ENCODE results near the gene UPB1. TPM values are rescaled to one million over a fixed set of nuclear protein-coding genes. Genes with fewer than 3 reads are reported as not detected.

The UPB1 gene
- total RNA-seq, 2 donors from 2014 or later, result 0.52 TPM; not detected in 1

- 92 to 95% methylated on average over 2 of the region's 2 CpGs for WGBS, 2 donors
- no peak for DNase-seq
- Histone ChIP-seq H3K27ac (no peak overlapping the region), H3K9me3 (no peaks in the 10 kb centered on the region), H3K27me3 (no peaks in the 10 kb centered on the region), H3K4me1 (no peaks in the 10 kb centered on the region), H3K4me3 (no peak overlapping the region), H3K36me3 (replicated peaks in 1 of 2; ENCODE audit: insufficient read depth in 1 of 2, low read depth in 2 of 2) (no peaks in the 10 kb centered on the region)
- TF ChIP-seq POLR2A (IDR thresholded peaks at IDR 0.05), result no peak
- no peak for TF ChIP-seq CTCF (IDR thresholded peaks at IDR 0.05)
- intact Hi-C loops (cut with DNase I), result no loop called here
- no peak for ATAC-seq
These were observed 9.4 kb downstream of the UPB1 start for GRCh38 chr22:24504540-24504939.

GRCh38 chr22:24504956-24505736 lies 10.0 kb downstream of the UPB1 start:
- Histone ChIP-seq H3K4me1 (peaks cover under 1% of the 10 kb centered on the region), H3K4me3 (no peak overlapping the region), H3K9me3 (no peaks in the 10 kb centered on the region), H3K27me3 (no peaks in the 10 kb centered on the region), H3K36me3 (replicated peaks in 1 of 2; ENCODE audit: insufficient read depth in 1 of 2, low read depth in 2 of 2) (no peaks in the 10 kb centered on the region), H3K27ac (no peak overlapping the region)
- DNase-seq, result no peak
- intact Hi-C loops (cut with DNase I), result no loop called here
- ATAC-seq, result no peak
- 87 to 89% methylated on average over 3 of the region's 3 CpGs for WGBS, 2 donors
- TF ChIP-seq POLR2A (IDR thresholded peaks at IDR 0.05), result no peak

- no peak for DNase-seq
- Histone ChIP-seq H3K4me3 (no peak overlapping the region), H3K36me3 (replicated peaks in 1 of 2; ENCODE audit: insufficient read depth in 1 of 2, low read depth in 2 of 2) (no peaks in the 10 kb centered on the region), H3K4me1 (peaks cover 17% of the 10 kb centered on the region), H3K9me3 (no peaks in the 10 kb centered on the region), H3K27me3 (no peaks in the 10 kb centered on the region), H3K27ac (no peak overlapping the region)
- WGBS, 2 donors, result 74 to 94% methylated on average over 6 of the region's 6 CpGs
- intact Hi-C loops (cut with DNase I), result no loop called here
- no peak for ATAC-seq
- no peak for TF ChIP-seq POLR2A (IDR thresholded peaks at IDR 0.05)
- no peak for TF ChIP-seq CTCF (IDR thresholded peaks at IDR 0.05)
These were observed 11.8 kb downstream of the UPB1 start for GRCh38 chr22:24506802-24507438.

GRCh38 chr22:24507716-24508115 lies 12.6 kb downstream of the UPB1 start:
- Histone ChIP-seq H3K27me3 (no peaks in the 10 kb centered on the region), H3K27ac (no peak overlapping the region), H3K4me1 (peaks cover 19% of the 10 kb centered on the region), H3K9me3 (no peaks in the 10 kb centered on the region), H3K4me3 (no peak overlapping the region), H3K36me3 (replicated peaks in 1 of 2; ENCODE audit: insufficient read depth in 1 of 2, low read depth in 2 of 2) (no peaks in the 10 kb centered on the region)
- WGBS, 2 donors, result 86 to 90% methylated on average over 7 of the region's 7 CpGs
- intact Hi-C loops (cut with DNase I), result no loop called here
- no peak for ATAC-seq
- no peak for DNase-seq
- TF ChIP-seq POLR2A (IDR thresholded peaks at IDR 0.05), result no peak
- no peak for TF ChIP-seq CTCF (IDR thresholded peaks at IDR 0.05)

- no peaks in the 10 kb centered on the region for H3K9me3 ChIP-seq
- no peaks in the 10 kb centered on the region for H3K27me3 ChIP-seq
- no peak overlapping the region for H3K4me3 ChIP-seq
- no peaks in the 10 kb centered on the region for H3K36me3 ChIP-seq (replicated peaks in 1 of 2; ENCODE audit: insufficient read depth in 1 of 2, low read depth in 2 of 2)
- intact Hi-C loops (cut with DNase I), result no loop called here
- H3K27ac ChIP-seq, result peak overlapping the region in 2 of 4 donors; percentile 10 to 14
- ATAC-seq, result peak; percentile 42
- peak in 2 of 4 donors; percentile 44 to 45 for DNase-seq
- WGBS, 2 donors, result 25 to 31% methylated on average over 10 of the region's 10 CpGs
- TF ChIP-seq POLR2A (IDR thresholded peaks at IDR 0.05) (no peak), CTCF (IDR thresholded peaks at IDR 0.05) (no peak)
- H3K4me1 ChIP-seq, result peaks cover 36% of the 10 kb centered on the region
These were observed 15.8 kb downstream of the UPB1 start for GRCh38 chr22:24510637-24511625.
